MM.1S (cell line): ENCODE measurements around the gene CDK5.

Source experiments
- DNase-seq: peaks from one replicate; pipeline ENCODE4 v3.0.0-alpha.2; 2015
- H2AFZ ChIP-seq: fragments of 300-600 bp; sonication (generic); 2 replicates; pipeline ENCODE4 v1.6.0; 2016; ENCODE audit warnings: antibody characterized with exemption, low read length
- H3F3A ChIP-seq: fragments of 300-600 bp; sonication (generic); 2 replicates; pipeline ENCODE4 v1.6.1; 2016; ENCODE audit warnings: mild to moderate bottlenecking, antibody characterized with exemption, low read length, moderate library complexity, mixed read lengths; ENCODE audit not compliant: insufficient read depth
- H3K27ac ChIP-seq: fragments of 300-600 bp; sonication (generic); 2 replicates; pipeline ENCODE4 v1.5.1; 2016; ENCODE audit warnings: mild to moderate bottlenecking, low read length
- H3K27me3 ChIP-seq: fragments of 300-600 bp; sonication (generic); replicated peaks from 2 replicates; pipeline ENCODE4 v1.6.0; 2016; ENCODE audit warnings: low read length; ENCODE audit not compliant: insufficient read depth
- H3K36me3 ChIP-seq: fragments of 300-600 bp; sonication (generic); replicated peaks from 2 replicates; pipeline ENCODE4 v1.6.1; 2016; ENCODE audit warnings: mild to moderate bottlenecking, low read length, mixed read lengths; ENCODE audit not compliant: insufficient read depth
- H3K4me1 ChIP-seq: fragments of 300-600 bp; sonication (generic); 2 replicates; pipeline ENCODE4 v1.6.1; 2016; ENCODE audit warnings: low read length, mixed read lengths
- H3K4me2 ChIP-seq: fragments of 300-600 bp; sonication (generic); 2 replicates; pipeline ENCODE4 v1.6.0; 2016; ENCODE audit warnings: low read depth, low read length
- H3K4me3 ChIP-seq: fragments of 300-600 bp; sonication (generic); 2 replicates; pipeline ENCODE4 v1.5.1; 2016; ENCODE audit warnings: low read length, mixed read lengths
- H3K79me2 ChIP-seq: fragments of 300-600 bp; sonication (generic); 2 replicates; pipeline ENCODE4 v1.6.1; 2016; ENCODE audit warnings: mixed run types, low read length, mixed read lengths
- H3K9ac ChIP-seq: fragments of 300-600 bp; sonication (generic); 2 replicates; pipeline ENCODE4 v1.6.1; 2016; ENCODE audit warnings: low read length, mixed read lengths
- H3K9me2 ChIP-seq: fragments of 300-600 bp; sonication (generic); replicated peaks from 2 replicates; pipeline ENCODE4 v1.6.1; 2016; ENCODE audit warnings: mild to moderate bottlenecking, low read length, mixed read lengths; ENCODE audit not compliant: insufficient read depth
- H3K9me3 ChIP-seq: fragments of 300-600 bp; sonication (generic); replicated peaks from 2 replicates; pipeline ENCODE4 v1.6.1; 2016; ENCODE audit warnings: mild to moderate bottlenecking, low read length, mixed read lengths; ENCODE audit not compliant: insufficient read depth
- H4K20me1 ChIP-seq: fragments of 300-600 bp; sonication (generic); 2 replicates; pipeline ENCODE4 v1.6.1; 2016; ENCODE audit warnings: mild to moderate bottlenecking, low read length, moderate library complexity, mixed read lengths; ENCODE audit not compliant: insufficient read depth
- CTCF ChIP-seq: fragments of 300-600 bp; sonication (generic); IDR thresholded peaks from 2 replicates; pipeline ENCODE4 v1.5.1; 2016; ENCODE audit warnings: antibody characterized with exemption, low read length, mixed read lengths
- EZH2 ChIP-seq: fragments of 300-600 bp; sonication (generic); optimal IDR thresholded peaks from 2 replicates; pipeline ENCODE3; 2017; ENCODE audit warnings: low read depth, mild to moderate bottlenecking, antibody characterized with exemption, low read length, mixed read lengths
- EZH2phosphoT487 ChIP-seq: fragments of 300-600 bp; sonication (generic); IDR thresholded peaks from 2 replicates; pipeline ENCODE4 v1.6.1; 2018; ENCODE audit warnings: antibody characterized with exemption, low read length

Gene CDK5

GRCh38 chr7:151069841-151070573 is 12.3 kb upstream of the CDK5 start:
- no peak for DNase-seq
- Histone ChIP-seq H3K27ac (no peak overlapping the region), H2AFZ (no peak overlapping the region), H3F3A (peaks cover 3% of the 10 kb centered on the region; the same call in 1 of the 2 replicates), H3K9me2 (no peaks in the 10 kb centered on the region), H3K9ac (no peak overlapping the region), H3K27me3 (no peaks in the 10 kb centered on the region), H3K4me1 (no peaks in the 10 kb centered on the region), H4K20me1 (no peaks in the 10 kb centered on the region), H3K4me3 (no peak overlapping the region), H3K9me3 (no peaks in the 10 kb centered on the region), H3K79me2 (no peaks in the 10 kb centered on the region), H3K36me3 (peaks cover 3% of the 10 kb centered on the region; the same call in 1 of the 2 replicates), H3K4me2 (no peak overlapping the region)
- TF ChIP-seq EZH2phosphoT487 (no peak), EZH2 (no peak)

- Histone ChIP-seq H3K9ac (no peak overlapping the region), H4K20me1 (no peaks in the 10 kb centered on the region), H3K36me3 (0 out of 2 replicates have a peak, but pooled peaks cover 3% of the 10 kb centered on the region), H3F3A (no peaks in the 10 kb centered on the region), H2AFZ (no peak overlapping the region), H3K4me2 (no peak overlapping the region), H3K9me3 (no peaks in the 10 kb centered on the region), H3K79me2 (no peaks in the 10 kb centered on the region), H3K9me2 (no peaks in the 10 kb centered on the region), H3K4me1 (no peaks in the 10 kb centered on the region), H3K27me3 (no peaks in the 10 kb centered on the region), H3K27ac (no peak overlapping the region), H3K4me3 (no peak overlapping the region)
- no peak for TF ChIP-seq EZH2
- DNase-seq: no peak
Observed at GRCh38 chr7:151068069-151068773, 10.5 kb upstream of the CDK5 start.

- H3K9ac ChIP-seq: no peak overlapping the region
- H3K27me3 ChIP-seq: no peaks in the 10 kb centered on the region
- no peaks in the 10 kb centered on the region for H3K9me3 ChIP-seq
- TF ChIP-seq CTCF: no peak
- TF ChIP-seq EZH2phosphoT487: no peak
- no peak for TF ChIP-seq EZH2
- no peaks in the 10 kb centered on the region for H3K4me1 ChIP-seq
- no peak overlapping the region for H3K4me3 ChIP-seq
- H3K9me2 ChIP-seq: no peaks in the 10 kb centered on the region
- H3K4me2 ChIP-seq: no peak overlapping the region
- H3K79me2 ChIP-seq: peaks cover 14% of the 10 kb centered on the region
- no peak for DNase-seq
- no peaks in the 10 kb centered on the region for H3F3A ChIP-seq
- no peak overlapping the region for H2AFZ ChIP-seq
- no peak overlapping the region for H3K27ac ChIP-seq
- H4K20me1 ChIP-seq: no peaks in the 10 kb centered on the region
- H3K36me3 ChIP-seq: 0 out of 2 replicates have a peak, but pooled peaks cover 3% of the 10 kb centered on the region
Observed at GRCh38 chr7:151066273-151066974, 8.7 kb upstream of the CDK5 start.

GRCh38 chr7:151065516-151065915 is 7.8 kb upstream of the CDK5 start:
- Histone ChIP-seq H3K36me3 (0 out of 2 replicates have a peak, but pooled peaks cover 3% of the 10 kb centered on the region), H3K79me2 (peaks cover 24% of the 10 kb centered on the region)

More at GRCh38 chr7:151065516-151065915, 7.8 kb upstream of the CDK5 start:
- Histone ChIP-seq H3F3A (no peaks in the 10 kb centered on the region), H4K20me1 (no peaks in the 10 kb centered on the region), H3K9ac (no peak overlapping the region), H2AFZ (no peak overlapping the region), H3K9me3 (no peaks in the 10 kb centered on the region), H3K9me2 (no peaks in the 10 kb centered on the region), H3K4me3 (no peak overlapping the region), H3K4me2 (no peak overlapping the region), H3K27ac (no peak overlapping the region), H3K4me1 (no peaks in the 10 kb centered on the region), H3K27me3 (no peaks in the 10 kb centered on the region)
- TF ChIP-seq CTCF (no peak), EZH2 (no peak), EZH2phosphoT487 (no peak)
- DNase-seq: no peak
